Immature natural killer cell (primary cell): ENCODE measurements around the gene CLIC4. TPM values are rescaled to one million over a fixed set of nuclear protein-coding genes. Genes with fewer than 3 reads are reported as not detected.
A peak's percentile ranks its signal among the peaks of the same experiment; 100 is the strongest.
"Not testable (repeated sequence)": the region's sequence is repeated elsewhere in the genome, so short reads cannot be mapped to it uniquely, and the experiment has no call there.

Source experiments
- DNase-seq, 3 donors: peaks; one replicate each; pipeline ENCODE4 v3.0.0; 2022; ENCODE audit warnings: mixed read lengths in 1 of 3
- H3K27ac Mint-ChIP-seq, 6 donors: one replicate each; pipeline ENCODE4 v1.8.0; 2020; ENCODE audit warnings: mixed read lengths in 6 of 6, mild to moderate bottlenecking in 5 of 6, inconsistent platforms in 4 of 6, moderate library complexity in 3 of 6
- H3K27me3 Mint-ChIP-seq, 3 donors: one replicate each; pipeline ENCODE4 v1.8.0; 2020 to 2021; ENCODE audit warnings: low read depth in 3 of 3, mild to moderate bottlenecking in 3 of 3, mixed read lengths in 3 of 3, moderate library complexity in 3 of 3, inconsistent platforms in 1 of 3
- H3K36me3 Mint-ChIP-seq, 3 donors: one replicate each; pipeline ENCODE4 v1.8.0; 2020; ENCODE audit warnings: mixed read lengths in 3 of 3, inconsistent platforms in 2 of 3, mild to moderate bottlenecking in 2 of 3
- H3K4me1 Mint-ChIP-seq, 2 donors: one replicate each; pipeline ENCODE4 v1.8.0; 2020; ENCODE audit warnings: inconsistent platforms in 2 of 2, mild to moderate bottlenecking in 2 of 2, mixed read lengths in 2 of 2, moderate library complexity in 1 of 2
- H3K4me3 Mint-ChIP-seq, 5 donors: one replicate each; pipeline ENCODE4 v1.8.0; 2020; ENCODE audit warnings: mild to moderate bottlenecking in 5 of 5, mixed read lengths in 5 of 5, inconsistent platforms in 3 of 5, moderate library complexity in 3 of 5
- H3K9me3 Mint-ChIP-seq, 6 donors: one replicate each; pipeline ENCODE4 v1.8.0; 2020; ENCODE audit warnings: mild to moderate bottlenecking in 6 of 6, mixed read lengths in 6 of 6, inconsistent platforms in 4 of 6, moderate library complexity in 3 of 6
- polyA plus RNA-seq, 3 donors: library from polyadenylated mRNA; unstranded; fragments of 300-500 nt; fragmentation: Illumina TruSeq; gene quantifications; one replicate each; pipeline ENCODE4 v1.2.3, GENCODE V29; 2021

The CLIC4 gene
- polyA plus RNA-seq, 3 donors from 2014 or later = 0.81 to 1.6 (median 1.3) TPM

DNA sequence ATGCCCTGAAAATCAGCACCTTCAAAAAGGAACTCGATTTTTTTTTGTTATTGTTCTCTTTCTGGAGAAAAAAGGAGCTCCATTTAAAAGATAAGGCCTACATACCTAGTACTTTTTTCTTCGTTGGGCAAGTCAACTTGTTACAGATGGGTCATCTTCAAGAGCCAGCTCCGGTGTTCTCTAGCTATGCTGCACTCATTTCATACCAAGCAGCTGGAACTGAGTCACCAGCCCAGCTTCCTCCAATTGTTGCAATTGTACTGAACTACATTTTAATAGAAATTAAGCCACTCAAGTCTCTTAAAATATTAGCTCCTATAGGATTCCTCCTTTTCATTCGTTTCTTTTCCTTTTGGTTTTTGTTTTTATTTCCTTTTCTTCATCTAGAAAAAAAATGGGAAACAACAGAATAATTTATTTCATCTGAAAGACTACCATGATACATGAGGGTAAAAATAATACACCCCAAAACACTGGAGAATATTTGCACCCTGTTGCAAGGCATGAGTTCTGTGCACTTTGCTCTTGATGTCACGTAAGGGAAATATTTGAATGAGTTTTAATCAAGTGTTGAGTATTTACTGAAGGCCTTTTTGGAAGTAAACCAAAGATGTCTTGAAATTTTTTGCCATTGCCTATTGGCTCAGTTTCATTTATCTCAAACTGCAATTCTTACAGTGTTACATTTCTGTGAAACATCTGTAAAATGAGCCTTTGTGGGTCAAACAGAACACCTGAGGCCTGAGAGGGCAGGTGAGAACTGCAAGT is 60.5 kb downstream of the CLIC4 start:
- no peak for DNase-seq
- no peaks in the 10 kb centered on the region for H3K36me3 Mint-ChIP-seq
- no peaks in the 10 kb centered on the region for H3K4me1 Mint-ChIP-seq
- H3K4me3 Mint-ChIP-seq = no peak overlapping the region
- peaks cover 0 to 2% (median 0%) of the 10 kb centered on the region in 3 donors for H3K27me3 Mint-ChIP-seq
- H3K9me3 Mint-ChIP-seq = no peaks in the 10 kb centered on the region
- H3K27ac Mint-ChIP-seq = no peak overlapping the region

DNA sequence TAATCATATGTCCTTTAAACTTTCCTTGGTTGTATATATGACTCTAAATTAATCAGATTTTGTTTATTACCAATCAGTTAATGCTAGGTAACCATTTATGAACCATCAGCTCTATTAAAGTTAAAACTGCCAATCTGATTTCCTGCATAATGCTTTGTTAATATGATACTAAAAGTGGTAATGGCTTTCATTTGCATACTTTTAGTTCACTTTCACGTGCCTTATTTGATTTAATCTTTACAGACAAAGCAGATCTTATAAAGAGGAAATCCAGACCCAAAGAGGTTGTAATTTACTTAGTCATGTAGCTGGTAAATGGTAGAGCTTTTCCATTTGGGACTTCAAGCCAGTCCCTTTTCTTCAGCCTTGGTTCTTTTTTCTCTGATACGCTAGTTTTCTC is 61.3 kb downstream of the CLIC4 start:
- Mint-ChIP-seq H3K27ac (no peak overlapping the region), H3K4me3 (no peak overlapping the region), H3K36me3 (no peaks in the 10 kb centered on the region), H3K9me3 (no peaks in the 10 kb centered on the region), H3K4me1 (no peaks in the 10 kb centered on the region), H3K27me3 (peaks cover 0 to 2% (median 0%) of the 10 kb centered on the region in 3 donors)
- DNase-seq = no peak

DNA sequence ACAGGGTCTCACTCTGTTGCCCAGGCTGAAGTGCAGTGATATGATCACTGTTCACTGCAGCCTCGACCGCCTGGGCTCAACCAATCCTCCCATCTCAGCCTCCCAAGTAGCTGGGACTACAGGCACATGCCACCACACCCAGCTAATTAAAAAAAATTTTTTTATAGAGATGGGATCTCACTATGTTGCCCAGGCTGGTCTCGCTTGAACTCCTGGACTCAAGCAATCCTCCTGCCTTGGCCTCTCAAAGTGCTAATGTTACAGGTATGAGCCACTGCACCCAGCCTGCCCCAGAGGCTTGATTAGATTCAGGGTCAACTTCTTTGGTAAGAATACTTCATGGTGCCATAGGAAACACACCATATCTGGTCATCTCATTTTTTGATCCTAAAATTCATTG is 66.2 kb downstream of the CLIC4 start:
- H3K27ac Mint-ChIP-seq, H3K4me3 Mint-ChIP-seq, H3K27me3 Mint-ChIP-seq, H3K9me3 Mint-ChIP-seq, H3K36me3 Mint-ChIP-seq, DNase-seq, H3K4me1 Mint-ChIP-seq: not testable (repeated sequence)

DNA sequence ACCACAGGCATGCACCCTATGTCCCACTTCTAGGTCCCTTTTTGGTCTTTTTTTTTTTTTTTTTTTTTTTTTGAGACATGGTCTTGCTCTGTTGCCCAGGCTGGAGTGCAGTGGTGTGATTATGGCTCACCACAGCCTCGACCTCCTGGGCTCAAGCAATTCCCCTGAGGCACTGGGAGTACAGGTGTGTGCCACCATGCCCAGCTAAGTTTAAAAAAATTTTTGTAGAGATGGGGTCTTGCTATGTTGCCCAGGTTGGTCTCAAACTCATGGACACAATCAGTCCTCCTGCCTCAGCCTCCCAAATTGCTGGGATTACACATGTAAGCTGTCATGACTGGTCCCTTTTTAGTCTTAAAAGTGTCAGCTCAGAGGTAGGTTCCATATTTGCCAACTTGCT is 75.0 kb downstream of the CLIC4 start:
- H3K36me3 Mint-ChIP-seq, DNase-seq, H3K27ac Mint-ChIP-seq, H3K4me1 Mint-ChIP-seq, H3K4me3 Mint-ChIP-seq, H3K9me3 Mint-ChIP-seq, H3K27me3 Mint-ChIP-seq: not testable (repeated sequence)

DNA sequence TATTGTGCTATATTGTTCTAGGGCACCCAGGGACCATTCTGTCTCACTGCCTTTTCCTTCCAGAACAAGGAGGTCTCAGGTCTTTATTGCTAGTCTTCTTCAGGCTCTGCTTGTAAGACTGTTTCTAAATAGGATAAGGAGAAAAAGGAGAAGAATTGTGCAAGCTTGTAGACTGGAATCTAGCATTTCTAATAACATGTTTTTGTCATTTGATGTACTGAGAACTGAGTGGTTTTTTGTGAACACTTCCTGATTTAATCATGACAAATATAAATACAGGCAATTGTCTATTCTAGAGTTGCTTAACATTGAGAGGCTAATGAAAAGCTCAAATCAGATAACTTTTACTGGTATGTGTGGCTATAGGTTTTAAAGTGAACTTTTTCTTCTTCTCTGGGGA is 77.6 kb downstream of the CLIC4 start:
- no peak overlapping the region for H3K4me3 Mint-ChIP-seq
- H3K27me3 Mint-ChIP-seq = peaks cover 1 to 3% (median 1%) of the 10 kb centered on the region in 3 donors
- H3K36me3 Mint-ChIP-seq = no peaks in the 10 kb centered on the region
- no peaks in the 10 kb centered on the region for H3K4me1 Mint-ChIP-seq
- no peak for DNase-seq
- H3K9me3 Mint-ChIP-seq = no peaks in the 10 kb centered on the region
- H3K27ac Mint-ChIP-seq = no peak overlapping the region

DNA sequence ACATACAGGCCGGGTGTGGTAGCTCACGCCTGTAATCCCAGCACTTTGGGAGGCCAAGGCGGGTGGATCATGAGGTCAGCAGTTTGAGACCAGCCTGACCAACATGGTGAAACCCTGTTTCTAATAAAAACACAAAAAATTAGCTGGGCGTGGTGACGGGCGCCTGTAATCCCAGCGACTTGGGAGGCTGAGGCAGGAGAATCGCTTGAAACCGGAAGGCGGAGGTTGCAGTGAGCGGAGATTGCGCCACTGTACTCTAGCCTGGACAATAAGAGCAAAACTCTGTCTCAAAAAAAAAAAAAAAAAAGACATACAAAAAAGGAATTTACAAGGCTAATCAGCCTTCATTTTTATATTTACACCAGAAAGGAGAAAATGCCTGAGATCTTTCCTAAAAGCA is 78.2 kb downstream of the CLIC4 start:
- H3K4me1 Mint-ChIP-seq, H3K9me3 Mint-ChIP-seq, H3K27me3 Mint-ChIP-seq, H3K27ac Mint-ChIP-seq, H3K4me3 Mint-ChIP-seq, H3K36me3 Mint-ChIP-seq, DNase-seq: not testable (repeated sequence)

DNA sequence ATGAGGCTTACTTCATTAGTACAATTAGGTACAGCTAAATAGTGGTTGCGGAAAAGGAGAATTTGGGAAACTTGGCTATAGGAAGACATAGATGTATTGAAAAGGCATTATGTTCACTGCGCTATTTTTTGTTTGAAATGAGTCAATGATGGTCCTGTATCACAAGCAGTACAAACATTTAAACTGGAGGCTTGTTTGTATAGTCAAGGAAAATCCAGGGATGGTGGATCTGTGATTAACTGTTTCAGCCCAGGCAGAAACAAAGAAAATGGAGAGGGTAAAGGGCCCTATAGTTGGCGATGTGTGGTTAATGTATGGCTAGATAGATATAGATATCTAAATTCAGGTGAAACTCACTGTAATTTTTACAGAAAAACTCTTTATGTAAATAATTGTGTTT is 79.9 kb downstream of the CLIC4 start:
- Mint-ChIP-seq H3K27me3 (peaks cover 1 to 3% (median 1%) of the 10 kb centered on the region in 3 donors), H3K36me3 (no peaks in the 10 kb centered on the region), H3K4me3 (no peak overlapping the region), H3K9me3 (no peaks in the 10 kb centered on the region), H3K27ac (no peak overlapping the region), H3K4me1 (no peaks in the 10 kb centered on the region)
- no peak for DNase-seq

DNA sequence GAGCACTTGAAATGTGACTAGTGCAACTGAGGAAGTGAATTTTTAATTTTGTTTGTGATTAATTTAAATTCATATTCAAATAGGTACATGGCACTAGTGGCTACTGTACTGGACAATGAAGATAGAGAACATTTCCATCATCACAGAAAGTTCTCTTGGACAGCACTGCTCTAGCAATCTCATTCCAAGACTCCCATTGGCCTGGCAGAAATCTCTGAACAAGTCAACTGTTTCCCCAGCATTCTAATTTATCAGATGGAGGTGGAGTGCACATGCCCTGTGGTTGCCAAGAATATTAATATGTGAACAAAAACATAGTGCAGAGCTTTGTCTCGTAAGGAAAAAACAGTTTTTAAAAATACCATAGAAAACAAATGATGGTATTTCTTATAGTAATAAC is 81.3 kb downstream of the CLIC4 start:
- Mint-ChIP-seq H3K4me1 (no peaks in the 10 kb centered on the region), H3K9me3 (no peaks in the 10 kb centered on the region), H3K27me3 (peaks cover 1 to 3% (median 1%) of the 10 kb centered on the region in 3 donors), H3K4me3 (no peak overlapping the region), H3K27ac (no peak overlapping the region), H3K36me3 (no peaks in the 10 kb centered on the region)
- DNase-seq = no peak

DNA sequence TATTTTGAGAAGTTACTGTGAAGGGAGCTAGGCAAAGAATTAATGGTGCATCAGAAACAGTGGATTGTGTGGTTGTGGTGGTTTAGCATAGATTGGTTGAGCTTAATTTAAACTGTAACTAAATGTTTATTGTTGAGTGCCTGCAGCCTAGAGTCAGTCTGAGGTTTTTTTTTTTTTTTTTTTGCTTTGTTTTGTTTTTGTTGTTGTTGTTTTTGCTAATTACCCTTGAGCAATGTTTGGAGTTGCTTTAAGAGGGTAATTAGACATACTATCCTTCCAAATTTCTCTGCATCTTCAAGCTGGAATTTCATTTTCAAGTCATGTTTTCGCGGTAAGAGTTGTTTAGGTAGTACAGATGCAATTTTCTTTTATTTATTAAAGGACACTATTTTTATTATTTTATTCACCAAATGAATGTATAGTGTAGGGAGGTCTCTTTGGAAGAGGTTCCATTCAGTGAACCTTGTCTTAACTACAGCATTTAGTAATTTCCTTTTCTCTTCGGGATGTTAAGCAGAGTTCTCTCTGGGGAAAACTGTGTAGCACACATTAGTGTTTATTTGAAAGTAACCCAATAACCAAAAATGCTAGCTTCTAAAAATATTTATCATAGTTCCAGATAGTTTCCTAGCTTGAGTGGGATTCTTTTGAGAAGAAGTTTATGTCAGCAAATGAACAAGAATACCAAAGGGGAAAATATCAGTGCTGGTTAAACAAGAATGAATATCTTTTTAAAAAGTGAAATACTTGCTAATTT is 82.3 kb downstream of the CLIC4 start:
- Mint-ChIP-seq H3K4me1 (no peaks in the 10 kb centered on the region), H3K4me3 (no peak overlapping the region), H3K36me3 (no peaks in the 10 kb centered on the region), H3K9me3 (no peaks in the 10 kb centered on the region), H3K27me3 (peaks cover 1 to 3% (median 1%) of the 10 kb centered on the region in 3 donors), H3K27ac (no peak overlapping the region)
- no peak for DNase-seq

DNA sequence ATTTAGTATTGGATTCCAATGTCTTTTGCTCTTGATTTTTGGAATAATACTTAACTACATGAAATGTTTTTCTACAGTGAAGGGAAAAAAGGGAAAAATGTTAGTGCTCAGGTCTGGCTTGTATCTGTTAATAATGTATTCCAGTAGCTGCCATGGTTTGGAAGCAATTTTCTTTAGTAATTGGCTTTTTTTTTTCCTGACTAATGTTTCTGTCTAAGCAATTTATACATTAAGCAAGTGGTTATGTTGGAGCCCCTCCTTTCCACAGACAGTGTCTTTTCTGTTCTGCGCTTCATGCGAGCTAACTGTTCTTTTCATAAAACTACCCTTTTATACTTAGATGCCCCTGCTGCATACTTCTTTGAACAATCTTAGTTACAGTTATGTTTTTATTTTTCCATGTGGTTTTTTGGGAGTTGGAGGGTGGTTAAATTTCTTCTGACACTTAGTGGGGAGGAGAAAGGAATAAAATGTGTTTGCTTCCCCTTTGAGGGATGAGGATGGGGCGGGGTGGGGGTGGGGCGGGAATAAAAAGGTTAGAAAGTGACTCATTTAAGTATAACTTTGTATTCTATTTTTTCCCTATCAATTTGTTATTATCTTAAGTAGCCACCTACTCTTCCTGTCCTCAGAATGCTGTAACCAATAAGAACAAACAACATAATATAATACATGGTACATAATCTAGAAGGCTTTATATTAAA is 83.1 kb downstream of the CLIC4 start:
- H3K36me3 Mint-ChIP-seq = no peaks in the 10 kb centered on the region
- no peak overlapping the region for H3K27ac Mint-ChIP-seq
- no peaks in the 10 kb centered on the region for H3K4me1 Mint-ChIP-seq
- H3K9me3 Mint-ChIP-seq = no peaks in the 10 kb centered on the region
- H3K4me3 Mint-ChIP-seq = no peak overlapping the region
- peaks cover 0 to 3% (median 1%) of the 10 kb centered on the region in 3 donors for H3K27me3 Mint-ChIP-seq
- DNase-seq = no peak

DNA sequence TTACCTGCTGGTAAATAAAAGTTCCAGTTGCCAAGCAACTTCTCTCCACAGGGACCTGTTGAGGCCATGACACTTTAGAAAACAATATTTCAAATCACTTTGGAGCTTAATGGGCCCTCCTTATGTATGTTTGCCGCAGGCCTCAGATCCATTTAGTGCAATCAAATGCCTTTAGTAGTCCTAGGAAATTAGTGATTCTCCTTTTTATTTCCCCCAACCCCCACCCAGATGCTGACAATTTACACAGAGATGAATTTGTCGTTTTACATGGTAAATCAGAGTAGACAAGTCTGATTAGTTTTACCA is 83.6 kb downstream of the CLIC4 start:
- Mint-ChIP-seq H3K36me3 (no peaks in the 10 kb centered on the region), H3K27me3 (peaks cover 0 to 3% (median 1%) of the 10 kb centered on the region in 3 donors), H3K27ac (no peak overlapping the region)

DNA sequence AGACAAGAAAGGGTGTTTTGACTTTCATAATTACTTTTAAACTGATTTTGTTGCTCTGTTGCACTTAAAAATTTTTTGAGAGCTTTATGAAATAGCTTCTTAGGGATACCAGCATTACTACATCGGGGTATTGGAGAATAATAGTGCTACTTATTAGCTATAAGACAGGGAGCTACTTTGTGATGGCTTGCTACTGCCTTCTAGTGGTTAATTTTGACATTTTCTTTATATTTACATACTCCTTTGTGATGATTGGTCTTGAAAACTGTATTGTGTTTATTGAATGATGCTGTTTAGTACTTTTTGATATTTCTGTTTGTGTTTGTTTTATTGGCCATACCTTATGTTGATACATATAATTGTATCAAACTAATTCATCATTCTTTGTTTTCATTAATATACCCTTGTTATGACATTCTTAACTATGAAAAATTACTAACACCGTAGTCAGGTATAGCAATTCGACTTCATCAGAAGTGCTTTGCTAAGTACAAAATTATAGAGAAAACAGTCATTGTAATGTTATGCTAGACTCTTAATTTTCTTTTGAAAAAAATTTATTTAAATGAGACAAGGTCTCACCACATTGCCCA is 85.5 kb downstream of the CLIC4 start:
- no peaks in the 10 kb centered on the region for H3K4me1 Mint-ChIP-seq
- H3K36me3 Mint-ChIP-seq = no peaks in the 10 kb centered on the region
- peaks cover 0 to 3% (median 1%) of the 10 kb centered on the region in 3 donors for H3K27me3 Mint-ChIP-seq
- no peak overlapping the region for H3K27ac Mint-ChIP-seq
- H3K9me3 Mint-ChIP-seq = no peaks in the 10 kb centered on the region
- DNase-seq = peak; percentile 46 to 55 (median 49)
- no peak overlapping the region for H3K4me3 Mint-ChIP-seq

More for the DNA sequence above, 83.6 kb downstream of the CLIC4 start:
- DNase-seq = no peak
- Mint-ChIP-seq H3K4me1 (no peaks in the 10 kb centered on the region), H3K4me3 (no peak overlapping the region), H3K9me3 (no peaks in the 10 kb centered on the region)

DNA sequence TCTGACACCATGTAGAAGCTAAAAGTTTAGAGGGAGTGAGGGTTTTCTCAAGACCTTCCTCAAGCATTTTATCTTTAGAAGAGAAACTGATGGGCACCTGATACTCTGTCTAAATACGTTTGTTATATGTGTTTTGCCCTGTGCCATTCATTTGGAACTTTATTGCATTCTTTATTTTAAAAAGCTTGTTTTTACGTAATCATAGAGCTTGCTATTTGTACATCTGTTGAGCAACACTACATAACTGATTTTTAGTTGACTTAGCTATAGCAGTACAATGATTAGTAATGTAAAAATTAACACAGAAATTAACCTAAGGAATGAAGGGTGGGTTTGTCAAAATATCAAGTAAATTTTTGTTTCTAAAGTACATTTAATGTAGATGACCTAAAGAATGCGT is 96.3 kb downstream of the CLIC4 start:
- Mint-ChIP-seq H3K27ac (no peak overlapping the region), H3K4me3 (no peak overlapping the region), H3K9me3 (no peaks in the 10 kb centered on the region), H3K36me3 (no peaks in the 10 kb centered on the region), H3K27me3 (peaks cover 0 to 3% (median 0%) of the 10 kb centered on the region in 3 donors), H3K4me1 (peaks cover 8 to 11% of the 10 kb centered on the region in 2 donors)
- DNase-seq = no peak

DNA sequence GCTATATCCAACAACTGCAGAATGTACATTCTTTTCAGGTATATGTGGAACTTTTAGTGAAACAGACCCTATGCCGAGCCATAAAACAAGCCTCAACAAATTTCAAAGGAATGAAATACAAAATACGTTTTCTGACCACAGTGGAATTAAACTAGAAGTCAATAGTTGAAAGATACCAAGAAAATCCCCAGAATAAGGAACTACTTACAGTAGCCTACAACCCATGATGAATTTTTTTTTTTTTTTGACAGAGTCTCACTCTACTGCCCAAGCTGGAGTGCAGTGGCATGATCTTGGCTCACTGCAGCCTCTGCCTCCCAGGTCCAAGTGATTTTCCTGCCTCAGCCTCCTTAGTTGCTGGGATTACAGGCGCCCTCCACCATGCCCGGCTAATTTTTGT is 101.4 kb downstream of the CLIC4 start:
- peaks cover 7 to 20% (median 8%) of the 10 kb centered on the region in 3 donors for H3K27me3 Mint-ChIP-seq
- no peaks in the 10 kb centered on the region for H3K36me3 Mint-ChIP-seq
- peaks cover 42 to 52% of the 10 kb centered on the region in 2 donors for H3K4me1 Mint-ChIP-seq
- no peak for DNase-seq
- H3K27ac Mint-ChIP-seq = peak overlapping the region; percentile 82 to 93 (median 90)
- peak overlapping the region in 3 of 5 donors; percentile 21 to 49 (median 33) for H3K4me3 Mint-ChIP-seq
- H3K9me3 Mint-ChIP-seq = no peaks in the 10 kb centered on the region
